Parathyroid adenoma (tissue), 2 donors: ENCODE measurements around the gene TAF9B.

Source experiments
- H2AFZ ChIP-seq: fragments of 300-600 bp; sonication (generic); one replicate; pipeline ENCODE4 v1.7.0; 2017; ENCODE audit warnings: antibody characterized with exemption, mild to moderate bottlenecking
- H3K27ac ChIP-seq: fragments of 300-600 bp; sonication (generic); one replicate; pipeline ENCODE4 v1.7.0; 2017
- H3K27me3 ChIP-seq: fragments of 300-600 bp; sonication (generic); one replicate; pipeline ENCODE4 v1.7.0; 2017; ENCODE audit warnings: low read length; ENCODE audit not compliant: control insufficient read depth, insufficient read depth
- H3K36me3 ChIP-seq: fragments of 300-600 bp; sonication (generic); one replicate; pipeline ENCODE4 v1.7.0; 2017; ENCODE audit warnings: low read length; ENCODE audit not compliant: control insufficient read depth, insufficient read depth
- H3K4me1 ChIP-seq: fragments of 300-600 bp; sonication (generic); one replicate; pipeline ENCODE4 v1.7.0; 2017; ENCODE audit warnings: control low read depth
- H3K4me2 ChIP-seq: fragments of 300-600 bp; sonication (generic); one replicate; pipeline ENCODE4 v1.7.0; 2017; ENCODE audit warnings: low read length
- H3K4me3 ChIP-seq: fragments of 300-600 bp; sonication (generic); one replicate; pipeline ENCODE4 v1.7.0; 2017; ENCODE audit warnings: low read depth, low read length
- H3K79me2 ChIP-seq: fragments of 300-600 bp; sonication (generic); one replicate; pipeline ENCODE4 v1.7.0; 2017; ENCODE audit warnings: control low read depth
- H3K9ac ChIP-seq: fragments of 300-600 bp; sonication (generic); one replicate; pipeline ENCODE4 v1.7.0; 2017; ENCODE audit warnings: mild to moderate bottlenecking
- H3K9me3 ChIP-seq: fragments of 300-600 bp; sonication (generic); one replicate; pipeline ENCODE4 v1.7.0; 2017; ENCODE audit warnings: low read length; ENCODE audit not compliant: control insufficient read depth
- CTCF ChIP-seq: fragments of 300-600 bp; sonication (generic); IDR thresholded peaks from one replicate; pipeline ENCODE4 v1.7.0; 2017; ENCODE audit warnings: antibody characterized with exemption, mild to moderate bottlenecking
- donor health status: primary hyperparathyroidism.

Gene TAF9B

DNA sequence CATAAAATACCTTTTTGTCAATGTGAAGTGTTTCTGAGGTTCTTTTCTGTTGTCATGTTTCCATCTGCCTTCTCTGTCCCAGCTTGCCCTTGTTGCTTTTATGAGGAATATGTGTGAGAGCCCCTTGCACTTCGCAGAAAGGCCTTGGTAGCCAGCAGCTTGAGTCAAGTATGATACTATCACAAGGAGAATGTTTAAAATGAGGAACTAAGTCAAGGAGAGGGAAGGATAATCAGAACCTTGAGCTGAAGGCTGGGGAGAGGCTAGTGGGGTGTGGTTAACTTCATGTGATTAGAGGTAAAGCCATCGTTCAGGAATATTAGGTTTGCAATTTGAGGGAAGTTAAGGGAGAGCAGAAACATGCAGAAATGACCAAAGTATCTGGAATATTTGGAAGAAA lies 22.7 kb downstream of the TAF9B start:
- Histone ChIP-seq H3K4me2 (no peak overlapping the region), H2AFZ (no peak overlapping the region), H3K27me3 (no peaks in the 10 kb centered on the region), H3K9ac (no peak overlapping the region), H3K4me3 (no peak overlapping the region), H3K79me2 (peaks cover 2% of the 10 kb centered on the region), H3K36me3 (no peaks in the 10 kb centered on the region), H3K4me1 (no peaks in the 10 kb centered on the region), H3K9me3 (no peaks in the 10 kb centered on the region), H3K27ac (no peak overlapping the region)
- TF ChIP-seq CTCF: no peak

DNA sequence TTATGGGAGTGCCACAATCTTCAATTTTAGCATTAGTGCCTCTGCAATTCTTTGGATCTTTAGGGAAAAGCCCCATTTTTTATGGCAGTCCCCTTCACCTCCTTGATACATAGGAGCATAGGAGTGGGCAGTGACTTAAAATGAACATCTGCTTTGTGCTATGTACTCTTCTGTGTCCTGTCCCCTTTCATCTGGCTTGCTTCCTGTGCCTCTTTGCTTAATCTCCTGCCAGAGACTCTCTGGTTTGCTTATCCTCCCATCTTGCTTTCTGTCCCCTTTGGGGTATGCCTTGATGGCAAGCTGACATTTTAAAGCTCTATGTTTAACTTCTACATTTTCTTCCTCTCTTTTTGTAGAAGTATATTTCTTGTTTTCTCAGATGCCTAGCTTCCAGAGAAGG lies 23.1 kb downstream of the TAF9B start:
- H3K36me3 ChIP-seq: no peaks in the 10 kb centered on the region
- no peaks in the 10 kb centered on the region for H3K27me3 ChIP-seq
- H2AFZ ChIP-seq: no peak overlapping the region
- H3K9ac ChIP-seq: no peak overlapping the region
- no peak overlapping the region for H3K4me3 ChIP-seq
- H3K4me2 ChIP-seq: no peak overlapping the region
- H3K79me2 ChIP-seq: peaks cover 2% of the 10 kb centered on the region
- no peak overlapping the region for H3K27ac ChIP-seq
- H3K9me3 ChIP-seq: no peaks in the 10 kb centered on the region
- no peak for TF ChIP-seq CTCF
- H3K4me1 ChIP-seq: no peaks in the 10 kb centered on the region

GRCh38 chrX:78111140-78111931 lies 28.1 kb downstream of the TAF9B start:
- no peak for TF ChIP-seq CTCF
- no peak overlapping the region for H3K27ac ChIP-seq

DNA sequence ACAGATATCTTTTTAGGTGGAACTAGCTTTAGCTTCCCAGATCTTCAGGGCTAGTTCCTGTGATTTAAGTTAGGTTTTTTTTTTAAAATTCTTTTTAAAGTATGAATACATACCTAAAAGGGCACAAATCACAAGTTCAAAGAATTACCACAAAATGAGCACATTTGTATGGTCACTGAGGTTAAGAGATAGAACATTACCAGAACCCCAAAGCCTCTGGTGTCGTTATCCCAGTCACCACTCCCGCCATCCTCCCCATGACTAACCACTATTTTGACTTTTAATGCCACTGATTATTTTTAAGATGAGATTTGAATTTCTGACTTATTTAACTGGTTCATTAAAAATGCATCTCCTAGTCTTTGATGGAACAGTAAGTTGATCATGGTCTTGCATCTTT lies 30.0 kb downstream of the TAF9B start:
- no peaks in the 10 kb centered on the region for H3K27me3 ChIP-seq
- H3K9me3 ChIP-seq: no peaks in the 10 kb centered on the region
- H3K79me2 ChIP-seq: peaks cover 24% of the 10 kb centered on the region
- TF ChIP-seq CTCF: no peak
- H3K4me1 ChIP-seq: no peaks in the 10 kb centered on the region
- H3K4me3 ChIP-seq: no peak overlapping the region
- H3K9ac ChIP-seq: no peak overlapping the region
- H2AFZ ChIP-seq: no peak overlapping the region
- no peaks in the 10 kb centered on the region for H3K36me3 ChIP-seq
- no peak overlapping the region for H3K4me2 ChIP-seq
- no peak overlapping the region for H3K27ac ChIP-seq

More at GRCh38 chrX:78111140-78111931, 28.1 kb downstream of the TAF9B start:
- Histone ChIP-seq H3K9me3 (no peaks in the 10 kb centered on the region), H3K9ac (no peak overlapping the region), H3K79me2 (peaks cover 11% of the 10 kb centered on the region), H3K27me3 (no peaks in the 10 kb centered on the region), H2AFZ (no peak overlapping the region), H3K4me3 (no peak overlapping the region), H3K4me2 (no peak overlapping the region), H3K36me3 (no peaks in the 10 kb centered on the region), H3K4me1 (no peaks in the 10 kb centered on the region)

GRCh38 chrX:78106651-78106986 lies 32.8 kb downstream of the TAF9B start:
- H3K27me3 ChIP-seq: no peaks in the 10 kb centered on the region
- H3K36me3 ChIP-seq: no peaks in the 10 kb centered on the region
- no peak for TF ChIP-seq CTCF
- H3K9me3 ChIP-seq: no peaks in the 10 kb centered on the region
- H3K79me2 ChIP-seq: peaks cover 23% of the 10 kb centered on the region
- H2AFZ ChIP-seq: no peak overlapping the region
- H3K4me3 ChIP-seq: no peak overlapping the region
- H3K4me1 ChIP-seq: no peaks in the 10 kb centered on the region
- H3K27ac ChIP-seq: no peak overlapping the region
- no peak overlapping the region for H3K4me2 ChIP-seq
- no peak overlapping the region for H3K9ac ChIP-seq
